HEK293T (cell line): ENCODE measurements around the gene ZCCHC24.

Experiments used
- CTCF ChIA-PET: fragments of 350-600 bp; formaldehyde crosslinking; extraction: SDS; loops from one replicate; lab custom pipeline; 2021; ENCODE audit warnings: antibody characterized with exemption, inconsistent platforms; lab: Yijun Ruan, JAX
- POLR2A ChIA-PET: fragments of 350-600 bp; formaldehyde crosslinking; extraction: SDS; loops from one replicate; lab custom pipeline; 2020; ENCODE audit warnings: antibody characterized with exemption, inconsistent platforms; lab: Yijun Ruan, JAX
- DNase-seq: peaks from one replicate; pipeline ENCODE4 v3.0.0; 2012; ENCODE audit warnings: mixed read lengths; ENCODE audit errors: extremely low spot score
- ARNT ChIP-seq: fragments of 450-650 bp; IDR thresholded peaks from 2 replicates; pipeline ENCODE4 v1.6.1; 2017; ENCODE audit warnings: mild to moderate bottlenecking
- BHLHE40 ChIP-seq: fragments of 450-650 bp; IDR thresholded peaks from 2 replicates; pipeline ENCODE4 v1.6.1; 2016; ENCODE audit warnings: mild to moderate bottlenecking, moderate library complexity, borderline replicate concordance
- CTBP1 ChIP-seq: fragments of 450-650 bp; IDR thresholded peaks from 2 replicates; pipeline ENCODE4 v1.6.1; 2016; ENCODE audit warnings: borderline replicate concordance
- ELF4 ChIP-seq: fragments of 450-650 bp; IDR thresholded peaks from 2 replicates; pipeline ENCODE4 v1.6.1; 2017; ENCODE audit warnings: antibody characterized with exemption
- FOXA1 ChIP-seq: fragments of 450-650 bp; IDR thresholded peaks from 2 replicates; pipeline ENCODE4 v1.6.1; 2016; ENCODE audit warnings: mild to moderate bottlenecking
- FOXK2 ChIP-seq: fragments of 450-650 bp; IDR thresholded peaks from 2 replicates; pipeline ENCODE4 v1.6.1; 2016; ENCODE audit warnings: mild to moderate bottlenecking
- FOXM1 ChIP-seq: fragments of 450-650 bp; IDR thresholded peaks from 2 replicates; pipeline ENCODE4 v1.6.1; 2017; ENCODE audit warnings: mild to moderate bottlenecking, borderline replicate concordance
- HDGF ChIP-seq: fragments of 450-650 bp; IDR thresholded peaks from 2 replicates; pipeline ENCODE4 v1.6.1; 2017; ENCODE audit warnings: antibody characterized with exemption, borderline replicate concordance
- L3MBTL2 ChIP-seq: fragments of 450-650 bp; conservative IDR thresholded peaks from 2 replicates; pipeline ENCODE4 v1.6.1; 2016; ENCODE audit warnings: mild to moderate bottlenecking
- LEF1 ChIP-seq: fragments of 450-650 bp; IDR thresholded peaks from 2 replicates; pipeline ENCODE4 v1.6.1; 2017; ENCODE audit warnings: mild to moderate bottlenecking, borderline replicate concordance
- NFRKB ChIP-seq: fragments of 450-650 bp; IDR thresholded peaks from 2 replicates; pipeline ENCODE4 v1.6.1; 2016; ENCODE audit warnings: mild to moderate bottlenecking, moderate library complexity
- PKNOX1 ChIP-seq: fragments of 450-650 bp; IDR thresholded peaks from 2 replicates; pipeline ENCODE4 v1.6.1; 2016
- SP1 ChIP-seq: fragments of 450-650 bp; IDR thresholded peaks from 2 replicates; pipeline ENCODE4 v1.6.1; 2017
- SUZ12 ChIP-seq: fragments of 450-650 bp; IDR thresholded peaks from 2 replicates; pipeline ENCODE4 v1.6.1; 2016; ENCODE audit warnings: mild to moderate bottlenecking
- TARDBP ChIP-seq: fragments of 450-650 bp; IDR thresholded peaks from 2 replicates; pipeline ENCODE4 v1.6.1; 2016
- ZNF384 ChIP-seq: fragments of 450-650 bp; IDR thresholded peaks from 2 replicates; pipeline ENCODE4 v1.6.1; 2016

ZCCHC24 gene

DNA sequence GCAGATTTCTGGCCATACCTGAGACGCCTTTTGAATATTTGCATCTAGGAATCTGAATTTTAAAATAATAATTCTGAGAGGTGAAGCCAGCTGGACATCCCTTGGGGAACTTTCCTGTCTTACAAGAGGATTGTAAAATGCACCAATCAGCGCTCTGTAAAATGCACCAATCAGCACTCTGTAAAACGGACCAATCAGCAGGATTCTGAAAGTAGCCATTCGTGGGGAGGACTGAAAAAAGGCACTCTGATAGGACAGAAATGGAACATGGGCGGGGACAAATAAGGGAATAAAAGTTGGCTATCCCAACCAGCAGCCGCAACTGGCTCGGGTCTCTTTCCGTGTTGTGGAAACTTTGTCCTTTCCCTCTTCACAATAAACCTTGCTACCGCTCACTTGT is 88.2 kb downstream of the ZCCHC24 start:
- CTCF ChIA-PET = interaction anchor here (1.2 kb wide), 1 partner anchor 12 kb away, joined by 3 read pairs; no protein-coding TSS in a partner anchor
- POLR2A ChIA-PET = interaction anchor here (1.4 kb wide), 1 partner anchor 9 kb away, joined by 7 read pairs; no protein-coding TSS in a partner anchor
- TF ChIP-seq L3MBTL2 (no peak), HDGF (no peak), NFRKB (no peak), ZNF384 (no peak), FOXM1 (no peak), FOXK2 (no peak), ARNT (no peak), BHLHE40 (no peak), LEF1 (no peak), PKNOX1 (no peak), ELF4 (no peak), SUZ12 (no peak), SP1 (no peak), FOXA1 (no peak), TARDBP (no peak), CTBP1 (no peak)
- no peak for DNase-seq

GRCh38 chr10:79356104-79356503 is 89.3 kb downstream of the ZCCHC24 start:
- DNase-seq = no peak
- TF ChIP-seq LEF1 (no peak), L3MBTL2 (no peak), FOXK2 (no peak), TARDBP (no peak), BHLHE40 (no peak), NFRKB (no peak), PKNOX1 (no peak), FOXM1 (no peak), SP1 (no peak), ZNF384 (no peak)
- POLR2A ChIA-PET = no interaction called here
- CTCF ChIA-PET = no interaction called here

DNA sequence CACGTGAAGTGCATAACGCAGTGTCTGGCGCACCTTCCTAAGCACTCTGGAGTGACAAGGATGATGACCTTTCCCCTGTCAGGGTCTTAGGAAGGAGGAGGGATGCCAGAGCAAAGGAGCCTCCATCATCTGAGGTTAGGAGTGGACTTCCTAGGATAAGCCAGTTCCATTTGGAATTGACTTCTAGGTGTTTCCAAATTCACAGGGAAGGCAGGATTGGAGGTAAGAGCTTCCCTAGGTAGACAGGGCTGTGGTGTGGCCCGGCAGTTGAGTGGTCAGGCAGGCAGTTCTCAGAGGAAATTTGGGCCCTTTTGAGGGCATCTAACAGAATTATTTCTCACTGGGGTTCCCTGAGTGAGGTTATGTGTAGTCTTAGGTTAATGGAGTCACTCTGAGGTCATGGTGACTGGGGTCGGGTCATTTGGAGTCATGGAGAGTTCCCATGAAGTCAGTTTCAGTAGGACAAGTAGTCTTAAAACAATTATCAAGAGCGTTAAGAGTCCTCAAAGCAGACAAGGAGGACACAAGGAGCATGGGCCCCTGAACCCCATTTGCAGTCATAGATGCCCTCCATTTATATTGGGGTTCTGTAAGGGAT is 89.9 kb downstream of the ZCCHC24 start:
- ChIA-PET POLR2A (no interaction called here), CTCF (no interaction called here)

DNA sequence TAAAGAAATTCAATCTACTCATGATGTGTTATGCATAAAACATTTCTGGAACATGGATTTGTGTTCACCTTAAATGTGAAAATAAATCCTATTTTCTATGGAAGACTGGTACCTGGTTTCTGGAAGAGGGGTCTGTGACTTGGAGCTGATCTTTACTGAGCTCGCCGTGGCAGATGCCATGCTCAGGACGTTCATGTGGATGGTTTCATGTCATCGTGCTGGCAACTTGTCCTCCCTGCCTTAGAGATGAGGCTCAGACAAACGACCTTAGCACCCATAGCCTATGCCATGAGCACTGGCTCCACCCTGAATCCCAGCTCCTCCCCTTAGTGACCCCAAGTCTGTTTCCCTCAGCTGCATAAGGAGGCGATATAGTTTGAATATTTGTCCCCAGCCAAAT is 90.8 kb downstream of the ZCCHC24 start:
- no peak for DNase-seq
- CTCF ChIA-PET = no interaction called here
- TF ChIP-seq ARNT = no peak
- no peak for TF ChIP-seq FOXK2
- TF ChIP-seq PKNOX1 = no peak
- no peak for TF ChIP-seq SP1
- no peak for TF ChIP-seq CTBP1

More for the DNA sequence above, 89.9 kb downstream of the ZCCHC24 start:
- TF ChIP-seq FOXK2 (no peak), BHLHE40 (no peak), SUZ12 (no peak), NFRKB (no peak), FOXM1 (no peak), ZNF384 (no peak), PKNOX1 (no peak), ELF4 (no peak), FOXA1 (no peak), L3MBTL2 (no peak)
- DNase-seq = no peak

DNA sequence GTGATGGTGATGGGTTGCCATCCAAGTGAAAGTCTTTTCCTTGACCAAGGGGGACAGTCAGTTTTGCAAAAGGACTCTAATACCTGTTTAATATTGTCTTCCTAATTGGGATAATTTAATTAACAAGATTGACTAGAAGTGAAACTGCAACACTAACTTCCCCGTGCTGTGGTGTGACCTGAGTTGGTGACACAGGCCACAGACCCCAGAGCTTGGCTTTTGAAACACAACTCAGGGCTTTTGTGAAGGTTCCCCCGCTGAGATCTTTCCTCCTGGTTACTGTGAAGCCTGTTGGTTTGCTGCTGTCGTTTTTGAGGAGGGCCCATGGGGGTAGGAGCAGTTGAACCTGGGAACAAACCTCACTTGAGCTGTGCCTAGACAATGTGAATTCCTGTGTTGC is 91.3 kb downstream of the ZCCHC24 start:
- TF ChIP-seq L3MBTL2 (no peak), FOXM1 (no peak), TARDBP (no peak), CTBP1 (no peak), FOXA1 (no peak), SP1 (no peak), HDGF (no peak), BHLHE40 (no peak), ARNT (no peak), ELF4 (no peak), FOXK2 (no peak), LEF1 (no peak), PKNOX1 (no peak), NFRKB (no peak)
- ChIA-PET POLR2A (no interaction called here), CTCF (no interaction called here)
- DNase-seq = no peak

More for the DNA sequence above, 90.8 kb downstream of the ZCCHC24 start:
- POLR2A ChIA-PET = no interaction called here

- DNase-seq = no peak
- POLR2A ChIA-PET = no interaction called here
- CTCF ChIA-PET = interaction anchor here (0.6 kb wide), 1 partner anchor 15 kb away, joined by 3 read pairs; no protein-coding TSS in a partner anchor
- no peak for TF ChIP-seq SP1
- TF ChIP-seq FOXA1 = no peak
- TF ChIP-seq NFRKB = no peak
- no peak for TF ChIP-seq PKNOX1
- no peak for TF ChIP-seq LEF1
- no peak for TF ChIP-seq CTBP1
- TF ChIP-seq FOXM1 = no peak
- no peak for TF ChIP-seq SUZ12
- no peak for TF ChIP-seq BHLHE40
- TF ChIP-seq L3MBTL2 = no peak
Observed at GRCh38 chr10:79353726-79354125, 91.7 kb downstream of the ZCCHC24 start.
